T-cell (primary cell): ENCODE measurements around the gene ACP1. TPM values are rescaled to one million over a fixed set of nuclear protein-coding genes. Genes with fewer than 3 reads are reported as not detected.

Experiments
- total RNA-seq, 35 experiments: library from RNA in 6 of 35; stranded (reverse) in 6 of 35; fragments of 120-200 nt in 1 of 35; gene quantifications; one replicate each; pipeline versions ENCODE4 v1.2.1 to v1.2.4 and lab custom pipeline; 2013 to 2026

Gene ACP1
- total RNA-seq, 5 donors from 2014 or later (not counting 1 experiment from before 2014, with no cell fraction given): 70.0 to 88.4 (median 85.5) TPM

Other genes with a start within 250 kb of the ACP1 start
- 1 to 10 TPM in 2 of 5 donors, under 1 TPM in 3; 0.35 to 1.9 (median 0.72) TPM for gene FAM110C, start 218.4 kb upstream of the ACP1 start, total RNA-seq
- gene SH3YL1, start 915 bp upstream of the ACP1 start, total RNA-seq: 10 to 100 TPM; 54.8 to 71.4 (median 59.9) TPM
- gene ALKAL2, start 23.1 kb downstream of the ACP1 start, total RNA-seq: under 1 TPM in 1 of 5 donors, not detected in 4; 0.35 TPM